Bronchial epithelial cell (primary cell): ENCODE data around the gene CCSER1. TPM values are rescaled to one million over a fixed set of nuclear protein-coding genes. Genes with fewer than 3 reads are reported as not detected.
"Not testable (repeated sequence)": the region's sequence is repeated elsewhere in the genome, so short reads cannot be mapped to it uniquely, and the experiment has no call there.

Experiments
- DNase-seq: peaks from one replicate; pipeline ENCODE4 v3.0.0-alpha.2; 2010; ENCODE audit warnings: low read depth
- FAIRE-seq: peaks from 2 replicates; lab custom pipeline; 2011; peaks lifted over from hg19 to GRCh38; lab: Jason Lieb, UNC
- H3K27me3 ChIP-seq: 2 replicates; pipeline ENCODE4 v1.5.1; 2011; ENCODE audit warnings: low read length; ENCODE audit not compliant: control insufficient read depth, insufficient read depth
- H3K36me3 ChIP-seq: 2 replicates; pipeline ENCODE4 v1.5.1; 2011; ENCODE audit warnings: low read length; ENCODE audit not compliant: control insufficient read depth, insufficient read depth
- H3K4me3 ChIP-seq: 2 replicates; pipeline ENCODE4 v1.5.1; 2011; ENCODE audit warnings: mild to moderate bottlenecking, low read depth, low read length, control low read depth
- CTCF ChIP-seq: IDR thresholded peaks from 2 replicates; pipeline ENCODE4 v1.5.1; 2011; ENCODE audit warnings: mild to moderate bottlenecking, moderate library complexity, low read length, control low read depth, inconsistent platforms; ENCODE audit not compliant: insufficient read depth, severe bottlenecking
- total RNA-seq: library from RNA; depleted of rRNA; stranded (reverse); fragments of >200 nt; gene quantifications from 2 replicates; pipeline ENCODE4 v1.2.1, GENCODE V29; 2014

CCSER1 gene
- total RNA-seq, 1 donor from 2014 or later: 6.6 TPM

GRCh38 chr4:91198951-91199350 is 1071.8 kb downstream of the CCSER1 start:
- no peaks in the 10 kb centered on the region for H3K27me3 ChIP-seq
- FAIRE-seq (no peak), DNase-seq (no peak)
- H3K36me3 ChIP-seq: no peaks in the 10 kb centered on the region
- TF ChIP-seq CTCF: no peak
- H3K4me3 ChIP-seq: no peak overlapping the region

- Histone ChIP-seq H3K36me3 (no peaks in the 10 kb centered on the region), H3K27me3 (no peaks in the 10 kb centered on the region), H3K4me3 (no peak overlapping the region)
- TF ChIP-seq CTCF: no peak
- FAIRE-seq: no peak
- DNase-seq: no peak
These were observed 1080.3 kb downstream of the CCSER1 start for GRCh38 chr4:91207535-91207934.

GRCh38 chr4:91212211-91212610 is 1085.0 kb downstream of the CCSER1 start:
- no peaks in the 10 kb centered on the region for H3K27me3 ChIP-seq
- no peak for TF ChIP-seq CTCF
- DNase-seq (no peak), FAIRE-seq (no peak)
- no peak overlapping the region for H3K4me3 ChIP-seq
- no peaks in the 10 kb centered on the region for H3K36me3 ChIP-seq

- not testable (repeated sequence) for FAIRE-seq, H3K36me3 ChIP-seq, H3K27me3 ChIP-seq, H3K4me3 ChIP-seq, DNase-seq
These were observed 1090.7 kb downstream of the CCSER1 start for GRCh38 chr4:91217831-91218403.

- FAIRE-seq (no peak), DNase-seq (no peak)
- Histone ChIP-seq H3K36me3 (no peaks in the 10 kb centered on the region), H3K27me3 (no peaks in the 10 kb centered on the region), H3K4me3 (no peak overlapping the region)
- TF ChIP-seq CTCF: no peak
These were observed 1093.1 kb downstream of the CCSER1 start for GRCh38 chr4:91220315-91220714.

- H3K27me3 ChIP-seq: no peaks in the 10 kb centered on the region
- DNase-seq (no peak), FAIRE-seq (no peak)
- TF ChIP-seq CTCF: no peak
- H3K36me3 ChIP-seq: no peaks in the 10 kb centered on the region
- no peak overlapping the region for H3K4me3 ChIP-seq
These were observed 1094.8 kb downstream of the CCSER1 start for GRCh38 chr4:91222014-91222413.
